OCI-LY1 (cell line): ENCODE measurements around the gene LSS.

Experiments
- H2AFZ ChIP-seq: fragments of 200-600 bp; sonication (generic), shearing (Covaris generic); 2 replicates; pipeline ENCODE4 v1.6.0; 2014; ENCODE audit warnings: antibody characterized with exemption, mild to moderate bottlenecking, low read length
- H3F3A ChIP-seq: fragments of 200-600 bp; sonication (generic), shearing (Covaris generic); 2 replicates; pipeline ENCODE4 v1.6.0; 2014; ENCODE audit warnings: mild to moderate bottlenecking, antibody characterized with exemption, low read length, moderate library complexity; ENCODE audit not compliant: insufficient read depth
- H3K27ac ChIP-seq: fragments of 200-600 bp; sonication (generic); 2 replicates; pipeline ENCODE4 v1.5.1; 2014; ENCODE audit warnings: low read length, mixed run types, mild to moderate bottlenecking, low read depth; ENCODE audit not compliant: poor library complexity, severe bottlenecking
- H3K27me3 ChIP-seq: fragments of 200-600 bp; sonication (generic); 2 replicates; pipeline ENCODE4 v1.6.0; 2014; ENCODE audit warnings: antibody characterized with exemption, mild to moderate bottlenecking, low read length, moderate library complexity; ENCODE audit not compliant: insufficient read depth
- H3K36me3 ChIP-seq: fragments of 200-600 bp; sonication (generic); 2 replicates; pipeline ENCODE4 v1.6.1; 2014; ENCODE audit warnings: mild to moderate bottlenecking, antibody characterized with exemption, low read length, moderate library complexity, mixed read lengths; ENCODE audit not compliant: insufficient read depth
- H3K4me1 ChIP-seq: fragments of 200-600 bp; sonication (generic); 2 replicates; pipeline ENCODE4 v1.5.1; 2014; ENCODE audit warnings: mild to moderate bottlenecking, low read length, moderate library complexity; ENCODE audit not compliant: insufficient read depth, severe bottlenecking
- H3K4me2 ChIP-seq: fragments of 200-600 bp; sonication (generic), shearing (Covaris generic); 2 replicates; pipeline ENCODE4 v1.6.1; 2014; ENCODE audit warnings: low read length
- H3K4me3 ChIP-seq: fragments of 200-600 bp; sonication (generic); 2 replicates; pipeline ENCODE4 v1.5.1; 2014; ENCODE audit warnings: low read length, low read depth, mild to moderate bottlenecking, mixed read lengths; ENCODE audit not compliant: poor library complexity, severe bottlenecking
- H3K79me2 ChIP-seq: fragments of 200-600 bp; shearing (Covaris generic); 2 replicates; pipeline ENCODE4 v1.6.1; 2016; ENCODE audit warnings: mixed run types, low read length, mixed read lengths; ENCODE audit not compliant: insufficient read depth
- H3K9ac ChIP-seq: fragments of 200-600 bp; sonication (generic), shearing (Covaris generic); 2 replicates; pipeline ENCODE4 v1.6.1; 2014; ENCODE audit warnings: mild to moderate bottlenecking, low read length, mixed read lengths
- H3K9me2 ChIP-seq: fragments of 200-600 bp; sonication (generic), shearing (Covaris generic); 2 replicates; pipeline ENCODE4 v1.6.1; 2014; ENCODE audit warnings: low read depth, mild to moderate bottlenecking, low read length, mixed read lengths
- H3K9me3 ChIP-seq: fragments of 200-600 bp; shearing (Covaris generic); 2 replicates; pipeline ENCODE4 v1.6.1; 2014; ENCODE audit warnings: low read length, mixed read lengths
- H4K20me1 ChIP-seq: fragments of 200-600 bp; sonication (generic), shearing (Covaris generic); 2 replicates; pipeline ENCODE4 v1.6.0; 2016; ENCODE audit warnings: mild to moderate bottlenecking, low read length; ENCODE audit not compliant: insufficient read depth
- CTCF ChIP-seq: fragments of 200-600 bp; sonication (generic), shearing (Covaris generic); IDR thresholded peaks from 2 replicates; pipeline ENCODE4 v1.5.1; 2017; ENCODE audit warnings: mild to moderate bottlenecking, antibody characterized with exemption, low read length, moderate library complexity, mixed read lengths
- EZH2 ChIP-seq: fragments of 200-600 bp; sonication (generic), shearing (Covaris generic); IDR thresholded peaks from 2 replicates; pipeline ENCODE4 v1.8.0; 2017; ENCODE audit warnings: borderline replicate concordance, mixed run types, mild to moderate bottlenecking, antibody characterized with exemption, low read length, moderate library complexity, mixed read lengths

LSS gene

GRCh38 chr21:46151989-46152926 lies 76.3 kb downstream of the LSS start:
- Histone ChIP-seq H3K4me1 (no peaks in the 10 kb centered on the region), H3K4me3 (no peak overlapping the region), H3K79me2 (no peaks in the 10 kb centered on the region), H3F3A (no peaks in the 10 kb centered on the region), H3K9ac (no peak overlapping the region), H3K4me2 (no peak overlapping the region), H3K36me3 (no peaks in the 10 kb centered on the region), H3K9me3 (no peaks in the 10 kb centered on the region), H3K9me2 (no peaks in the 10 kb centered on the region), H4K20me1 (no peaks in the 10 kb centered on the region), H2AFZ (no peak overlapping the region), H3K27ac (no peak overlapping the region), H3K27me3 (no peaks in the 10 kb centered on the region)
- TF ChIP-seq CTCF (no peak), EZH2 (no peak)

DNA sequence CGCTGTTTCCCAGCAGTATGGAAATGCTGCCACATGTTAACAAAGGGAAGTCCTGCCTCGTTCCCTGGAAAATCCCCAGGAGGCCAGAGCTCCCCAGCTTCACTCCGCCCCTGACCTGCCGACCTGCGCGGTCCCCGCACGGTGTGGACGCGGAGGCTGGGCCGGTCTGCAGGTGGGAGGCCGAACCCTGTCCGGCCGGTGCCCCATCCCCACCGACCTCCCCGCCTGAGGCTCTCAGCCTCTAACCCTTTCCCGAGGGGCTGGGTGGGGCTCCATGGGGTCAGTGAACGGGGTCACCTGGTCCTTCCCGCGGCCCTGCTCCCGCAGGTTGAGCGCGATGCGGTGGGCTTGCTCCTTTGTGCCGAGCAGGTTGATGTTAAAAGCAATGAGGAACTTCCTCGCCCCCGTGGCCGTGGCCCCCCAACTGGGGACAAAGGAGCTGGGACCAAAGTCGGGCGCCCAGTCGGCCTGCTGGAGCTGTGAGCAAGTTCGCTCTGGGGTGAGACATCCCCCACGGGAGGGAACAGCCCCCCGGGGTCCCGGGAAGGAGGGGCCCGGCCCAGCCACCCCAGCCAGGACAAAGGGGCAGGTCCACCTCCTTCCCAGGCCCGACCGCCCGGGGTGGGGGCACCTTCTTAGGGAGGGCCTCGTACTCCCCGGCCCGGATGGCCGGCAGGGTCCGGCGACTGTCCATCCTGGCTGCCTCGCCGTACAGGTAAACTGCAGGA lies 77.1 kb downstream of the LSS start:
- no peak overlapping the region for H2AFZ ChIP-seq
- H3K9me3 ChIP-seq, result no peaks in the 10 kb centered on the region
- no peak overlapping the region for H3K4me3 ChIP-seq
- no peaks in the 10 kb centered on the region for H4K20me1 ChIP-seq
- no peak overlapping the region for H3K4me2 ChIP-seq
- no peaks in the 10 kb centered on the region for H3K27me3 ChIP-seq
- H3K9ac ChIP-seq, result no peak overlapping the region
- TF ChIP-seq CTCF (no peak), EZH2 (no peak)
- H3K36me3 ChIP-seq, result no peaks in the 10 kb centered on the region
- H3K27ac ChIP-seq, result no peak overlapping the region
- H3K79me2 ChIP-seq, result no peaks in the 10 kb centered on the region
- H3K4me1 ChIP-seq, result no peaks in the 10 kb centered on the region
- no peaks in the 10 kb centered on the region for H3F3A ChIP-seq
- H3K9me2 ChIP-seq, result no peaks in the 10 kb centered on the region

- Histone ChIP-seq H3K36me3 (no peaks in the 10 kb centered on the region), H3K79me2 (no peaks in the 10 kb centered on the region), H3K4me1 (no peaks in the 10 kb centered on the region), H3K9me3 (no peaks in the 10 kb centered on the region), H3K27me3 (no peaks in the 10 kb centered on the region), H4K20me1 (no peaks in the 10 kb centered on the region), H3F3A (no peaks in the 10 kb centered on the region), H2AFZ (no peak overlapping the region), H3K4me2 (no peak overlapping the region), H3K27ac (no peak overlapping the region), H3K4me3 (no peak overlapping the region), H3K9me2 (no peaks in the 10 kb centered on the region), H3K9ac (no peak overlapping the region)
- TF ChIP-seq EZH2, result no peak
- no peak for TF ChIP-seq CTCF
Measured at GRCh38 chr21:46150491-46151121, 78.0 kb downstream of the LSS start.
